T-helper 2 cell treated with Interferon-gamma antibody and Interleukin-4, amounts not matched to agents 5 μg/mL and 100 μg/mL, for 36 hours (primary cell): ENCODE data around the gene WFDC2.

Source experiments
- DNase-seq: peaks from one replicate; pipeline ENCODE4 v3.0.0; 2021; ENCODE audit warnings: low spot score
- H3K27ac Mint-ChIP-seq: one replicate; pipeline ENCODE4 v1.8.0; 2021; ENCODE audit warnings: mild to moderate bottlenecking, mixed read lengths
- H3K27me3 Mint-ChIP-seq: one replicate; pipeline ENCODE4 v1.8.0; 2021; ENCODE audit warnings: low read depth, mixed read lengths
- H3K36me3 Mint-ChIP-seq: one replicate; pipeline ENCODE4 v1.8.0; 2021; ENCODE audit warnings: low read depth, mixed read lengths
- H3K4me1 Mint-ChIP-seq: one replicate; pipeline ENCODE4 v1.8.0; 2021; ENCODE audit warnings: low read depth, mixed read lengths
- H3K4me3 Mint-ChIP-seq: one replicate; pipeline ENCODE4 v1.8.0; 2022; ENCODE audit warnings: mild to moderate bottlenecking, moderate library complexity, mixed read lengths
- H3K9me3 Mint-ChIP-seq: one replicate; pipeline ENCODE4 v1.8.0; 2021; ENCODE audit warnings: mixed read lengths

The WFDC2 gene

DNA sequence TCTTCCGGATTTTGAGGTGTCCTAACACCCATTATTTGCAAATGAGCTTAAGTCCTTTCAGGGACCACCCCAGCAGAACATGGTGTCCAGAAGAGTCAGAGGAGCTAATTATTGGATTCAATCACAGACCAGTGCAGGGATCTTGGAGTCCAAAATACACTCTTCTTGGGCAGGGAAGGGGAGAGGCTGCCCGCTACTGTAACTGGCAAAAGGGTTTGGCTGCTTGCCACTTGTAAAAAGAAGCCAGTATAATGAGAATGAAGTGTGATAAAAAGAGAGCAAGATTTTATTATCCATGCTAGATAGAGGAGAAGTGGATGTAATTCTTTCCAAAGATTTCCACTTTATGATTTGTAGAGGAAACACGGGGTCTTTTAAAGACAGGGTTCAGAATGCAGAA, 26.6 kb downstream of the WFDC2 start:
- no peak for DNase-seq
- Mint-ChIP-seq H3K27me3 (peaks cover 17% of the 10 kb centered on the region), H3K27ac (no peak overlapping the region), H3K4me3 (no peak overlapping the region), H3K4me1 (no peaks in the 10 kb centered on the region), H3K9me3 (no peaks in the 10 kb centered on the region), H3K36me3 (no peaks in the 10 kb centered on the region)

DNA sequence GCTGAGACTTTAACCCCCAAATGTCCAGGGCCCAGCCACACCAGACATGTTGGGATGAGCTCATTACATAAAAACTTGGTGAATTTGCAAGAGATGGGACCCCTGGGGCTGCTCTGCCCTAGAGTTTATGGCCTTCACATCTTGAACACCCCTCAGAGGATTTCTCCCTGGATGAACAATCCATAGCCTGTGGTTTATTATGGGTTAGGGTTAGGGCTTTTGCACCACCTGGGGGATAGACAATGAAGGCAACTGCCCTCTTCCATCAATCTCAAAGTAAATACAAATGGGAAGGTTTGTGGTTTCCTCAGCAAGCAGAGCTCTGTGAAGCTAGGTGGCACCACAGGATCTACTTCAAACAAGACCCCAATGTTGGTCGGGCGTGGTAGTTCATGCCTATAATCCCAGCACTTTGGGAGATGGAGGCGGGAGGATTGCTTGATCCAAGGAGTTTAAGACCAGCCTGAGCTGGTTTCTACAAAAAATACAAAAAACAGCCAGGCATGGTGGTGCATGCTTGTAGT, 28.5 kb downstream of the WFDC2 start:
- H3K4me3 Mint-ChIP-seq: no peak overlapping the region
- no peaks in the 10 kb centered on the region for H3K36me3 Mint-ChIP-seq
- H3K9me3 Mint-ChIP-seq: no peaks in the 10 kb centered on the region
- peaks cover 19% of the 10 kb centered on the region for H3K27me3 Mint-ChIP-seq
- no peaks in the 10 kb centered on the region for H3K4me1 Mint-ChIP-seq
- no peak for DNase-seq
- no peak overlapping the region for H3K27ac Mint-ChIP-seq

DNA sequence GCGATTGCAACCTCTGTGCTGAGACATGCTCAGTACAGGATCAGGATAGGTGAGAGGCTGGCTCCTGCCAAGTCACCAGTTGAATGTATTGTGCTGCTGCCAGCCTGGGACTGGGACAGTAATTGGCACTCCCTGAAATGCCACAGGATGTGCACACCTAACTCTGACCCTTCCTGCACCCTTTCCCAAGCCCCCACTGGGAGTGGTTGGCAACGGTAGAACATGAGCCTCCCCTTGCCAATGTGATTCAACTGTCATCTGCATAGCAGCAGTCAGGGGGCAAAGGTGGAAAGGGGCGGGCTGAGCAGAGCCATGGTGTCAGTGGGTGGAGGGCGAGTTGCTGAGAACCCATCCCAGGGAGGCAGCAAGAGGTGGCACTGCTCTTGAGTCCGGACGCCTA, 30.5 kb downstream of the WFDC2 start:
- Mint-ChIP-seq H3K27me3 (peaks cover 21% of the 10 kb centered on the region), H3K27ac (no peak overlapping the region), H3K9me3 (no peaks in the 10 kb centered on the region), H3K36me3 (no peaks in the 10 kb centered on the region), H3K4me3 (no peak overlapping the region), H3K4me1 (no peaks in the 10 kb centered on the region)
- no peak for DNase-seq

DNA sequence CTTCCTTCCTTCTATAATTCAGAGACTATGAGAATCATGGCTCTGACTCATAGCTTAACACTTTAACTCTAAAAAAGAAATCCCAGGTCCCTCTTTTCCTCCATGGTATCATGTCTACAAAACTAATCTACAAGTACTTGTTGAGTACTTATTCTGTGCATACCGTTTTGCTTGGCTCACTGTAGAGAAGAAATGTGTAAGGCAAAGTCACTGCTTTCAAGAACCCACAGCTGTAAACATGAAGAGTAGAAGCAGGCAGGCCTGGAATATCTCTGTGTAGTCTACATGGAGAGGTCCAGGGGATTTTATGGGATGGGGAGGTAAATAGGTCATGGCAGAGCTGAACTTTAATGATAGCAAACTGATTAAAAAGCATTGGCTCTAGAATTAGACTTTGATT, 32.0 kb downstream of the WFDC2 start:
- no peak for DNase-seq
- H3K36me3 Mint-ChIP-seq: no peaks in the 10 kb centered on the region
- peaks cover 24% of the 10 kb centered on the region for H3K27me3 Mint-ChIP-seq
- H3K4me3 Mint-ChIP-seq: no peak overlapping the region
- H3K4me1 Mint-ChIP-seq: no peaks in the 10 kb centered on the region
- no peak overlapping the region for H3K27ac Mint-ChIP-seq
- no peaks in the 10 kb centered on the region for H3K9me3 Mint-ChIP-seq

DNA sequence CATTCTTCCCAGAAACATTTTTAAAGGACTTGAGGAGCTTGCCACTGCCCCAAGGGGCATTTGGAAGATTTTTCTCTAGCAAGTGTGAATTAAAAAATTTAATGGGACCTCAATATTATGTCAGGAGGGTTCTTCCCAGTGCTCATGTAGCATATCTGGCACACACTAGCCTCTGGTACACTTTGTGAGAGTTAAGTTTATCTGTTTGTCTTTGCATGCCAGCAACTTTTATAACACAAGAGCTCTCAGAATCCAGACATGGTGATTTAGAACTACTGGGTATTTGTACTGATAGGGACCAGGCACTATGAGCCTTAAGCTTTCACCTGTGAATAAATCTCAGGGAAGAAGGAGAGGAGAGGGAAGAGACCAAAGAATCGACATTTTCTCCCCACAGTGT, 33.0 kb downstream of the WFDC2 start:
- no peak for DNase-seq
- H3K27me3 Mint-ChIP-seq: peaks cover 27% of the 10 kb centered on the region
- H3K27ac Mint-ChIP-seq: no peak overlapping the region
- H3K36me3 Mint-ChIP-seq: no peaks in the 10 kb centered on the region
- no peaks in the 10 kb centered on the region for H3K9me3 Mint-ChIP-seq
- H3K4me3 Mint-ChIP-seq: no peak overlapping the region
- peaks cover 7% of the 10 kb centered on the region for H3K4me1 Mint-ChIP-seq

DNA sequence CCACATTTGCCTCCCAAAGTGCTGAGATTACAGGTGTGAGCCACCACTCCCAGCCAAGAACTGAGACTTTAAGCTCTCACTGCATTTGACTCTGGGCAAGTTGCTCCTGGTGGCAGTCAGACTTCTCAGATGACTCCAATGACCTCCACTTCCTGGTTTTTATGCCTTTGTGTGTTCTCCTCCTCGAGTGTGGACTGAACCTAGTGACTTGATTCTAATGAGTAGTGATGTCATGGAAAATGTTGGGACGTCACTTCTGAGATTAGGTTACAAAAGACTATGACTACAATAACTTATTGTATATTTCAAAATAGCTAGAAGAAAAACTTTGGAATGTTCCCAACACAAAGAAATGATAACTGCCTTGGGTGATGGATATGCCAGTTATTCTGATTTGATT, 33.9 kb downstream of the WFDC2 start:
- Mint-ChIP-seq H3K27me3 (peaks cover 27% of the 10 kb centered on the region), H3K4me1 (peaks cover 8% of the 10 kb centered on the region), H3K4me3 (no peak overlapping the region), H3K27ac (no peak overlapping the region), H3K9me3 (no peaks in the 10 kb centered on the region), H3K36me3 (no peaks in the 10 kb centered on the region)
- DNase-seq: no peak

DNA sequence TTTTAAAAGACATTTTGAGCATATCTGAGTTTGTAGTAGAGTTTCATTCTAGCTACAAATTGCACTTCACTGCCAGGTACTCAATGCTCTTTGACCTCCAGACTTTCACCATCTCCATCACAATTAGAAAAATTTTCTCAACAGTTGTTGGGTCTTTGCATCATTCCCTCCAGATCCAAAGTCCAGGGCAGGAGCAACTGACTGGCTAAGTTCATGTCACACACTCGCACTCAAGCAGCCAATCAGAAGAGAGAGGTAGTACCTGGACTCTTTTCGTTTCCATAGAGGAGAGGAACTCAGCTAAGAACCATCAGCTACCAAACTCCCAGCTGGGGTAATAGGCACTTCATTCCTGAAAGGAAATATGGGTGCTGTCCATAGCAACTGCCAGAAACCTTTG, 36.8 kb downstream of the WFDC2 start:
- DNase-seq: no peak
- Mint-ChIP-seq H3K36me3 (no peaks in the 10 kb centered on the region), H3K27ac (no peak overlapping the region), H3K9me3 (no peaks in the 10 kb centered on the region), H3K27me3 (peaks cover 26% of the 10 kb centered on the region), H3K4me1 (peaks cover 8% of the 10 kb centered on the region), H3K4me3 (no peak overlapping the region)

DNA sequence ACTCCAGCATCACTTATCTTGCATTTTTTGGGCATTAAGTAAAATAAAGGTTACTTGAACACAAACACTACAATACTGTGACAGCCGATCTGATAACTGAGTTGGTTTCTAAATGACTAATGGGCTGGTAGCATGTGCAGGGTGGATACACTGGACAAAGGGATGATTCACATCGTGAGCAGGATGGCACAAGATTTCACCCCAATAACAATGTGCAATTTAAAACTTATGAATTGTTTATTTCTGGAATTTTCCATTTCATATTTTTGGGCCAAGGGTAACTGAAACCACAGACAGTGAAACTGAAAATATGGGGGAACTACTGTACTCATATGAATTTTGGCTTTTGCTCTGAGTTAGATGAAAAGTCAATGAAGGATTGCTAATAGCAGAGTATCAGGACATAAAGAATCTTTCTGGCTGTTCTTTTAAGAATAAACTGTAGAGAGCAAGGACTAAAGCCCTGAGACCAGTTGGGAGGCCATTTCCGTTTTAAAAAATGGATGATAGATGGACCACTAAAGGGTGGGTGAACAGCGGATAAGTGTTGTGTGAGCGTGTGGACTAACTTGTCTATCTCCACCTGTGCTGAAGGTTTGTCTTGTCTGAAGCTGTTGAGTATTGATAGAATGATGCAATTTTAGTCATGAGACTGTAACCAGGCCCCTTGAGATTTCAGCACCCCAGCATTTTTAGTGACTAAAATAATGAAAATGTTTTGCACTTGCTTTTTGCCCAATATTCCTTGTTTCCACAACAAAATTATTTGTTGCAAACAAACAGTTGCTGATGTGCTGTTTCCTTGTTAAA, 37.7 kb downstream of the WFDC2 start:
- H3K36me3 Mint-ChIP-seq: no peaks in the 10 kb centered on the region
- H3K4me3 Mint-ChIP-seq: no peak overlapping the region
- no peaks in the 10 kb centered on the region for H3K9me3 Mint-ChIP-seq
- peaks cover 8% of the 10 kb centered on the region for H3K4me1 Mint-ChIP-seq
- H3K27ac Mint-ChIP-seq: no peak overlapping the region
- peak; percentile 18 for DNase-seq
- peaks cover 25% of the 10 kb centered on the region for H3K27me3 Mint-ChIP-seq

DNA sequence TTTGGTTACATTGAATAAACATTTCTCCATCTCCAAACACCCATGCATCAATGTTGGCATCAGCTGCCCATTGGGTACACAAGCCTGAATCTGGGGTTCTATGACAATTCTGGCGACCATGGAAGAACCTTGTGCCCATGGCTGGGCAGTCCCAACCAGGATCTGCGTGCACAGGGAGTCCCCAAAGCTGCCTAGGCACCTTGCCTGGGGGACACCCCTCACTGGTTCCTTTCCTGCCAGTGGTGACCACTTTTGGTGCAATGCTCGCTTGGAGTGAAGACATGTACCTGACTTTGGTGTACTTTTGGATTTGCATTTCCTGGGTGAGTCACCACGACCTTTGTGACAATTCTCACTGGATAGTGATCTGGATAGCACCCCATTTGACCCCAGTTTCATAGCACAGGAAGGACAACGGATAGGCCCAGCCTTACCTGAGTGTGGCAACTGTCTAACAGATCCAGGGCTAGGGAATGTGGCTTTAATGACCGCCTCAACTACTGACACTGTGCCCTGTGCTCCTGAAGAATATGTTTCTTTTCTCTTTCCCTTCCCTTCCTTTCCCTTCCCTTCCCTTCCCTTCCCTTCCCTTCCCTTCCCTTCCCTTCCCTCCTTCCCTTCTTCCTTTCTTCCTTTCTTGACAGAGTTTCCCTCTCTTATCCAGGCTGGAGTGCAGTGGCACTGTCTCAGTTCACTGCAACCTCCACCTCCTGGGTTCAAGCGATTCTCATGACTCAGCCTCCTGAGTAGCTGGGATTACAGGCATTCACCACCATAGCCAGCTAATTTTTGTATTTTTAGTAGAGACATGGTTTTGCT, 38.7 kb downstream of the WFDC2 start:
- no peak overlapping the region for H3K27ac Mint-ChIP-seq
- no peaks in the 10 kb centered on the region for H3K36me3 Mint-ChIP-seq
- peaks cover 26% of the 10 kb centered on the region for H3K27me3 Mint-ChIP-seq
- no peak overlapping the region for H3K4me3 Mint-ChIP-seq
- DNase-seq: no peak
- no peaks in the 10 kb centered on the region for H3K9me3 Mint-ChIP-seq
- peaks cover 8% of the 10 kb centered on the region for H3K4me1 Mint-ChIP-seq

DNA sequence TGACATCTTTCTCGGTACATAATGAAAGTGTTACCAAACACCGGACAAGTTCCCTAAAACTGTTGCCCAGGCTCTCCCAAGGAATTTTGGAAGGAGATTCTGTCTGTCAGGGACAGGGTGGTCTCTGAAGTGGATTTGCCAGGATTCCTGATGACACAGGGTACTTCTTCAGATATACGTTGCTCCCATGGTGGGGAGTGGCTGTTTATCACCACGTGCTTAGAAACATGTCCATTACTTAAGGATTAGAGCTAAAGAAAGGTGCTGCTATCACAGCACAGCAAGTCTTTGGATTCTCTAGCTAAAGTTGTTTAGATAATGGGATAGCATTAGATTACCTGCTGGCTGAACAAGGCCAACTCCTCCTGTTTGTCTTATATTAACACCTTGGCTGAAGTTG, 39.5 kb downstream of the WFDC2 start:
- H3K4me1 Mint-ChIP-seq: peaks cover 8% of the 10 kb centered on the region
- H3K4me3 Mint-ChIP-seq: no peak overlapping the region
- DNase-seq: no peak
- H3K27ac Mint-ChIP-seq: no peak overlapping the region
- peaks cover 24% of the 10 kb centered on the region for H3K27me3 Mint-ChIP-seq
- H3K9me3 Mint-ChIP-seq: no peaks in the 10 kb centered on the region
- no peaks in the 10 kb centered on the region for H3K36me3 Mint-ChIP-seq

DNA sequence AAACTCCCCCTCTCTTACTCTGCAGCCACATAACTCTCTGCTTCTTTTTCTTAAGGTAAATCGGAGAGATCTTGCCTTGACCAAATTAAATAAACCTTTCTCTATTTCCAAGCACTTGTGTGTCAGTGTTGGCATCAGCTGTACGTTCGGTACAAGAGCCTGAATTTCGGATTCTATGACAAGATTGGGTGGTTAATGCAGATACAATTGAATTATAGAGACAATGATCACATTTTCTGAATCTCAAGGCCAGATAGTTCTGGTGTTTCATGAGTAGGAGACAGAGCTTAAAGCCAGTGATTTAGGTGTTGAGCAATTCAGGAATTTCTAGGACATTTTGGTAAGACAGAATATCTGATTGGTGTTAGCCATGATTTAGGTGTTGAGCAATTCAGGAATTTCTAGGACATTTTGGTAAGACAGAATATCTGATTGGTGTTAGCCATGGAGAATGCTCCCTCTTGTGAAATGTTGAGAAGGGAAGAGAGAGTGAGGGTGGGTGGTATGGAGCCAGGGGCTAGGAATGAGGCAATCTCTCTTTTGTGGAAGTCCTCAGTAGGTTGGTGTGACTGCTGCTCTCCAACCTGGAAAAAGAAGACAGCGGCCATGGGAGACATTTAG, 40.8 kb downstream of the WFDC2 start:
- no peak for DNase-seq
- Mint-ChIP-seq H3K36me3 (no peaks in the 10 kb centered on the region), H3K27me3 (peaks cover 26% of the 10 kb centered on the region), H3K4me3 (no peak overlapping the region), H3K27ac (no peak overlapping the region), H3K4me1 (peaks cover 8% of the 10 kb centered on the region), H3K9me3 (no peaks in the 10 kb centered on the region)

DNA sequence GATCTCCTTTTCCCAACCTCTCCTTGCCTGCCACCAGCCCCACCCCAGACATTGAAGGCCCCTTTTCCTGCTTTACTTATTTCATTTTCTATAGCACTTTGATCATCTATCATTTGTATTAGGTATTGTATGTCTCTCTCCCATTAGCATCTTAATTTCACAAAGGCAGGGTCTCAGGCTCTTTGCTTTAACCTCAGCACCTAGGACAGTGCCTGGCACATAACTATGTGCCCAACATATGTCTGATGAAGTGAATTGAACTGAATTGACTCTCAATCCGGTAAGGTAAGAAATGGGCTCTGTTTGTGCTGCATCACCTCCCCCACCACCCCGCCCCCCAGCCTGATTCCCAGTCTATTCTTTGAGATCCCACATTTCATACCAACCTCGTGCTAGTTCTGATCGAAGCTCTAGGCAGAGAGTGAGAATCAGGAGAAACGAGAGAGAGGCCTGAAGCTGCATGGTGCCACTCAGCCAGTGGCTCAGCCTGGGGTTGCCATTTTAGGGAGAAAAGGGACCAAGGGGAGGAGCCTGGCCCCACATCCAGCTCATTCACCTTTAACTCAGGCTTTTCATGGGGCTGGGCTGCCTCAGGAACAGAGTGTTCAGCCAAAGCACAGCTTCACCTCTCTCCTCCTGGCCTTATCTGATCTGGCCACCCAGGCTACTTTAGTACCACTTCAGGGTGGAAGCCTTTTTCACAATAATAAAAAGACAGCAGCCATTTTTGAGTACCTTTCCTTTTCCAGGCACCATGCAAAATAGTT, 45.8 kb downstream of the WFDC2 start, which contains the start of gene SPINT3:
SPINT3 (minus strand) TSS at position 476 of the 767 bp plus-strand sequence; CDS start at position 462, 14 bp downstream.
- H3K4me1 Mint-ChIP-seq: no peaks in the 10 kb centered on the region

DNA sequence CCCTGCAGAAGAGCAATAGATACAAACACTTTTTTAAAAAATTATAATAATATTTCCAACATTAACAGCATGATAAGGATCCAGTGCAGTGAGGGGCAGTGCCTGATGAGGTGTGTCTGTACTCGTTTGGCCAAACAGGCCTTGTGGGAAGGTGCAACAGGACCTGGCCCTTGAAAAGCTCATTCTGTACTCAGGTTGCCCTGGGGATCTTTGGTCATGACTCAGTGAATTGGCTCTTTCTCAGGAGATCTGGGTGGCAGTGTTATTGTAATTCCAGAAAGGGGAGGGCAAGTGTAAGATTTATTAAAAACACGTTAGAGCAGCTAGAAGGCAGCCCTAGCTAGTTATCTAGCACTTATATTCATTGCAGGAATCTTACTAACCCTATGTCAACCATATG, 48.7 kb downstream of the WFDC2 start:
- H3K9me3 Mint-ChIP-seq: no peaks in the 10 kb centered on the region
- H3K27me3 Mint-ChIP-seq: peaks cover 13% of the 10 kb centered on the region
- no peak overlapping the region for H3K4me3 Mint-ChIP-seq
- DNase-seq: no peak
- no peak overlapping the region for H3K27ac Mint-ChIP-seq
- H3K36me3 Mint-ChIP-seq: no peaks in the 10 kb centered on the region
- no peaks in the 10 kb centered on the region for H3K4me1 Mint-ChIP-seq

More for the DNA sequence above, 45.8 kb downstream of the WFDC2 start, which contains the start of gene SPINT3:
- DNase-seq: no peak
- Mint-ChIP-seq H3K27me3 (peaks cover 19% of the 10 kb centered on the region), H3K9me3 (no peaks in the 10 kb centered on the region), H3K4me3 (no peak within 1 kb of the TSS), H3K27ac (no peak within 1 kb of the TSS), H3K36me3 (no peaks in the 10 kb centered on the region)
